Measurements from ENCODE around the gene ARHGAP28. TPM values are rescaled to one million over a fixed set of nuclear protein-coding genes. Genes with fewer than 3 reads are reported as not detected.

ARHGAP28 gene
- total RNA-seq, 1 experiment from 2014 or later = not detected

DNA sequence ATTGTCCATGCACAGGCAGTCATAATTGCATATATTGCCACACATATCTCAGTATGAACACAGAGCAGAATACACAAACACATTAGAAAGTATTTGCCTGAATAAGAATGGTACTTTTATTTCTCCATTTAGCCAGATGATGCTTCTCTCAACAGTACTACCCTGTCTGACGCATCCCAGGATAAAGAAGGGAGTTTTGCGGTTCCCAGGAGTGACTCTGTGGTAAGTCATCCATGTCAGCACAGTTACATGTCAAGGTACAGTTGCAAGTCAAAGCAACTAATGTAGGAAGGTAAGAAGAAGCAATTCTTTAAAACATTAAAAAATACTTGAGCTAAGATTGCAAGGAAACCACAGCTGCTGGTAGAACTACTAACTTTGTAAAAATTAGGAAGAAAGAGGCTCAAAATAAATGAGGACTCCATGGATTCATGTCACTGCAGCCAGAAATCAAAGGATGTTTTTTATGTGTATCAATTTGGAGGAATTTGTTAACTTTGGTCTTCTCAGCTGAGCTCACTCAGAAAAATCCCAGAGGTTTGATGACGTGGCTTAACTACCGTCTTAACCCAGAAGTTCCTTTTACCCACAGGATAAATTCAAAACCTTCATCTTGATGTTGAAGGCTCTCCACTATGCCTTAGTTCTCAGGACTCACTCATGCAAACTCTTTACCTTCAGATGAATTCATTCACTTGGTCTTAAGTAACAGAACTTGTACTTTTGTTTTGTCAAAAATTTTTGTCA is 130.3 kb downstream of the ARHGAP28 start:
- Histone ChIP-seq H3K27ac (ENCODE audit: low read length) (no peak overlapping the region), H4K20me1 (ENCODE audit: insufficient read depth, low read depth, low read length) (no peaks in the 10 kb centered on the region), H3K9me2 (replicated peaks; ENCODE audit: insufficient read depth, low read length) (no peaks in the 10 kb centered on the region), H3K79me2 (ENCODE audit: low read length) (no peaks in the 10 kb centered on the region), H2AFZ (ENCODE audit: low read length) (no peak overlapping the region), H3K27me3 (ENCODE audit: low read length) (no peaks in the 10 kb centered on the region), H3K36me3 (ENCODE audit: insufficient read depth, low read length) (no peaks in the 10 kb centered on the region), H3K9me3 (ENCODE audit: low read length) (no peaks in the 10 kb centered on the region), H3K4me2 (ENCODE audit: low read depth, low read length, poor library complexity, severe bottlenecking) (no peak overlapping the region), H3K4me3 (ENCODE audit: low read length) (no peak overlapping the region), H3K4me1 (ENCODE audit: low read length) (no peaks in the 10 kb centered on the region), H3K9ac (ENCODE audit: low read length) (no peak overlapping the region)
- no peak for DNase-seq

DNA sequence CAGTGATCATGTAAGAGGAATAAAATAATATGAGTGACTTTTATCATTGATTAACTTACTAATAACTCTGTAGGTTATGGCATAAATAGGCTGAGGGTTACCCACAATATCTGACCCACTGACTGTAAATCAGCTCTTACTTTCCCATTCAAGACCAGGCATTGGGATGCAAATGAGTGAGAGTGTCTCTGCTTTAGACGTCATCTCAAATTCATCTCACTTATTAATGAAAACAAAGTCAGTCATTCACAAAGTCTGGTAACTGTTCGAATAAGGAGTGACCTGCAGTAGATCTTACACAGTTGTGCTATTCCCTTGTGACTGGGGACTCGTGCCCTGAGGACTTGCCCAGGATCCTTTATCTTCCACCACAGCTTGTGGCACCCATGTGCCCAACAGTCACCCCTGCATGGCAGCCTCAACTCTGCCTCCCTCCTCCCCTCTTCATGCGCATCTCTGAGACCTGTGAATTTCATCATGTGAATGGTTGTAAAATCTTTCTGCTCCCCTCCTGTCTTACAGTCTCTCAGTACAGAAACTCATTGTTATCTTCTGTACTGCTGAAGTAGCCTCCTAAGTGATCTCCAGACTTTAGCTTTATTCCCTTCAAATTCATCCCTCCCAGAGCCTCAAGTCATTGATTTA is 131.4 kb downstream of the ARHGAP28 start:
- H3K36me3 ChIP-seq (ENCODE audit: insufficient read depth, low read length) = no peaks in the 10 kb centered on the region
- no peaks in the 10 kb centered on the region for H4K20me1 ChIP-seq (ENCODE audit: insufficient read depth, low read depth, low read length)
- H3K27ac ChIP-seq (ENCODE audit: low read length) = no peak overlapping the region
- no peaks in the 10 kb centered on the region for H3K27me3 ChIP-seq (ENCODE audit: low read length)
- no peaks in the 10 kb centered on the region for H3K4me1 ChIP-seq (ENCODE audit: low read length)
- no peak overlapping the region for H3K9ac ChIP-seq (ENCODE audit: low read length)
- H2AFZ ChIP-seq (ENCODE audit: low read length) = no peak overlapping the region
- H3K4me3 ChIP-seq (ENCODE audit: low read length) = no peak overlapping the region
- no peak overlapping the region for H3K4me2 ChIP-seq (ENCODE audit: low read depth, low read length, poor library complexity, severe bottlenecking)
- H3K9me2 ChIP-seq (replicated peaks; ENCODE audit: insufficient read depth, low read length) = no peaks in the 10 kb centered on the region
- H3K9me3 ChIP-seq (ENCODE audit: low read length) = no peaks in the 10 kb centered on the region; the same call in 1 of the 2 replicates
- DNase-seq = no peak
- H3K79me2 ChIP-seq (ENCODE audit: low read length) = no peaks in the 10 kb centered on the region

DNA sequence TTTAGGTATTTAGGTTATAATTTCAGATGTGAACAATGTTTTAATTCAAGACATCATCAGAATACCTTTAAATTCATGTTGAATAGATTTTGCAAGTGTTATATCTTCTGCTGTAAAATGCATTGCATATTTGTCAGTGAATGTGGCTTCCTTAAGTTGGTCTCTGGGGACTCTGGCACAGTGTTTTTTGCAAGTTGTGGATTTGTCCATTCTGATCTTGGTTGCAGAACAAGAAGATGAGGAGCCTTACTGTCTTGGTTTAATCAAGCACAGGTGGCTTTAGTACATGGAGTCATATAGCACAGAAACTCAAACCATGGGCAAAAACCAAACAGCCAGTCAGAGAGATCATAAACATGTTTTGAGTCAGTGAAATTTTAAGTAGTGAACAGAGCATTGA is 135.7 kb downstream of the ARHGAP28 start:
- Histone ChIP-seq H3K79me2 (ENCODE audit: low read length) (no peaks in the 10 kb centered on the region), H4K20me1 (ENCODE audit: insufficient read depth, low read depth, low read length) (no peaks in the 10 kb centered on the region), H3K4me2 (ENCODE audit: low read depth, low read length, poor library complexity, severe bottlenecking) (no peak overlapping the region), H3K27me3 (ENCODE audit: low read length) (no peaks in the 10 kb centered on the region), H3K9me2 (replicated peaks; ENCODE audit: insufficient read depth, low read length) (no peaks in the 10 kb centered on the region), H3K9ac (ENCODE audit: low read length) (no peak overlapping the region), H3K4me3 (ENCODE audit: low read length) (no peak overlapping the region), H3K9me3 (ENCODE audit: low read length) (no peaks in the 10 kb centered on the region; the same call in 1 of the 2 replicates), H3K27ac (ENCODE audit: low read length) (no peak overlapping the region), H3K36me3 (ENCODE audit: insufficient read depth, low read length) (no peaks in the 10 kb centered on the region), H3K4me1 (ENCODE audit: low read length) (no peaks in the 10 kb centered on the region), H2AFZ (ENCODE audit: low read length) (no peak overlapping the region)
- no peak for DNase-seq

DNA sequence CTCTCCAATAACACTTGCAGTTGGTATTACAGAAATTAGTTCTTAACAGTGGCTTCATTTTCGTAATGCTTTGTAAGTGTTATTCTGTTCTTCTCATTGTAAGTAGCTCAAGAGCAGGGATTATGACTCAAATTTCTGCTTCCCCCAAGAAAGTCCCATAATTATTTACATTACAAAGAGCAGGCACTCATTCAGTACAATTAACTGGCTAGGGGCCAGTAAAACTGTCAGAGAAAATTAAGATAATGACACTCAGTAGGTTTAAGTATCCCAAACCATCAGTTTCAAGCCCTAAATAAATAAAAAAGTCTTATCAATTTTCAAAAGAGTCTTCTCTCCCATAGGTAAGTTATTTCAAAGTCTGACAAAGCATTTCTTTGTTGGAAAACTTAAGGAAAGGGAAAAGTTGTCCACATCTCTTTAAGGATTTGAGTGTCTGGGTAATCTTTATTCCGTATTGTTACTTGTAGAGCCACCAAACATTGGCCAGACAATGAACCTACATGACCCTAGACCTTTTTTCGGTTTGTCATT is 137.1 kb downstream of the ARHGAP28 start:
- no peak for DNase-seq
- H3K4me2 ChIP-seq (ENCODE audit: low read depth, low read length, poor library complexity, severe bottlenecking) = no peak overlapping the region
- H3K9ac ChIP-seq (ENCODE audit: low read length) = no peak overlapping the region
- H3K9me2 ChIP-seq (replicated peaks; ENCODE audit: insufficient read depth, low read length) = no peaks in the 10 kb centered on the region
- H3K4me1 ChIP-seq (ENCODE audit: low read length) = no peaks in the 10 kb centered on the region
- no peaks in the 10 kb centered on the region for H3K36me3 ChIP-seq (ENCODE audit: insufficient read depth, low read length)
- no peaks in the 10 kb centered on the region for H4K20me1 ChIP-seq (ENCODE audit: insufficient read depth, low read depth, low read length)
- no peak overlapping the region for H2AFZ ChIP-seq (ENCODE audit: low read length)
- no peaks in the 10 kb centered on the region; the same call in 1 of the 2 replicates for H3K9me3 ChIP-seq (ENCODE audit: low read length)
- no peak overlapping the region for H3K27ac ChIP-seq (ENCODE audit: low read length)
- H3K4me3 ChIP-seq (ENCODE audit: low read length) = no peak overlapping the region
- no peaks in the 10 kb centered on the region for H3K27me3 ChIP-seq (ENCODE audit: low read length)
- no peaks in the 10 kb centered on the region for H3K79me2 ChIP-seq (ENCODE audit: low read length)

DNA sequence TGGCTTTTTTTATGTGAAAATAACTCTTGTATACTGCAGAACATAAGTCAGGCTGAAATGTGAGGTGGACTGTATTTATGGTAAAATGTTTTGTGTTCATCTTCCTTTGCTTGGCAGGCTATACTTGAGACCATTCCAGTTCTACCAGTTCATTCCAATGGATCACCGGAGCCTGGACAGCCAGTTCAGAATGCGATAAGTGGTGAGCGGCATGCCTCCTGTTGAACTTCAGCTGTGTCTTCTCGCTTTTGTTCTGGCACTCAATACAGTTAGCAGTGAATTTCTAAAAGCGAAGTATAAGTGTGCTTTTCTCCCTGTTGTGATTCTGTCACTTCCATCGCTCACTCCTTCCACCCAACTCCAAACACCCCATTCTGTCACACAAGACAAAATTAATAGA is 138.5 kb downstream of the ARHGAP28 start:
- Histone ChIP-seq H3K9ac (ENCODE audit: low read length) (no peak overlapping the region), H3K4me3 (ENCODE audit: low read length) (no peak overlapping the region), H3K9me3 (ENCODE audit: low read length) (no peaks in the 10 kb centered on the region; the same call in 1 of the 2 replicates), H3K9me2 (replicated peaks; ENCODE audit: insufficient read depth, low read length) (no peaks in the 10 kb centered on the region), H3K79me2 (ENCODE audit: low read length) (no peaks in the 10 kb centered on the region), H3K27me3 (ENCODE audit: low read length) (no peaks in the 10 kb centered on the region), H3K27ac (ENCODE audit: low read length) (no peak overlapping the region), H4K20me1 (ENCODE audit: insufficient read depth, low read depth, low read length) (no peaks in the 10 kb centered on the region), H3K4me1 (ENCODE audit: low read length) (no peaks in the 10 kb centered on the region), H3K4me2 (ENCODE audit: low read depth, low read length, poor library complexity, severe bottlenecking) (no peak overlapping the region), H3K36me3 (ENCODE audit: insufficient read depth, low read length) (no peaks in the 10 kb centered on the region), H2AFZ (ENCODE audit: low read length) (no peak overlapping the region)
- DNase-seq = no peak

DNA sequence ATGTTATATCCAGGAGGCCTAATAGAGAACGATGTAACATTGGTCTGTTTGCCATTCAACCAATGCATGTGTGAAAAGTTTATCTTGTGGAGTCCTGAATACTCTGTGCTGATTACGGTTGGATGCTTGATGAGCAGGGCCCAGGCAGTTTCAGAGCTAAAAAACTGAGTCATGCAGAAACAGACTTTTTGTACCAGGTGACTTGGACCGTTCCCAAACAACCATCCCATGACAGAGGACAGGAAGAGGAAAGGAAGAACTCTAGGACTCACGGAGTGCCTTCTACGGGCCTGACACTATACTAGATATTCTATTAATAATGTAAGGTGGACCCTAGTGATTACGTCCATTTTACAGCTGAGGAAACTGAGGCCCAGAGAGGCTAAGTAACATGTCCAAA is 142.1 kb downstream of the ARHGAP28 start:
- Histone ChIP-seq H3K9me3 (ENCODE audit: low read length) (no peaks in the 10 kb centered on the region), H2AFZ (ENCODE audit: low read length) (no peak overlapping the region), H3K4me3 (ENCODE audit: low read length) (no peak overlapping the region), H3K9me2 (replicated peaks; ENCODE audit: insufficient read depth, low read length) (no peaks in the 10 kb centered on the region), H3K9ac (ENCODE audit: low read length) (no peak overlapping the region), H3K27ac (ENCODE audit: low read length) (no peak overlapping the region), H3K27me3 (ENCODE audit: low read length) (no peaks in the 10 kb centered on the region), H3K4me1 (ENCODE audit: low read length) (no peaks in the 10 kb centered on the region), H3K4me2 (ENCODE audit: low read depth, low read length, poor library complexity, severe bottlenecking) (no peak overlapping the region), H3K36me3 (ENCODE audit: insufficient read depth, low read length) (no peaks in the 10 kb centered on the region), H4K20me1 (ENCODE audit: insufficient read depth, low read depth, low read length) (no peaks in the 10 kb centered on the region), H3K79me2 (ENCODE audit: low read length) (no peaks in the 10 kb centered on the region)
- DNase-seq = no peak

DNA sequence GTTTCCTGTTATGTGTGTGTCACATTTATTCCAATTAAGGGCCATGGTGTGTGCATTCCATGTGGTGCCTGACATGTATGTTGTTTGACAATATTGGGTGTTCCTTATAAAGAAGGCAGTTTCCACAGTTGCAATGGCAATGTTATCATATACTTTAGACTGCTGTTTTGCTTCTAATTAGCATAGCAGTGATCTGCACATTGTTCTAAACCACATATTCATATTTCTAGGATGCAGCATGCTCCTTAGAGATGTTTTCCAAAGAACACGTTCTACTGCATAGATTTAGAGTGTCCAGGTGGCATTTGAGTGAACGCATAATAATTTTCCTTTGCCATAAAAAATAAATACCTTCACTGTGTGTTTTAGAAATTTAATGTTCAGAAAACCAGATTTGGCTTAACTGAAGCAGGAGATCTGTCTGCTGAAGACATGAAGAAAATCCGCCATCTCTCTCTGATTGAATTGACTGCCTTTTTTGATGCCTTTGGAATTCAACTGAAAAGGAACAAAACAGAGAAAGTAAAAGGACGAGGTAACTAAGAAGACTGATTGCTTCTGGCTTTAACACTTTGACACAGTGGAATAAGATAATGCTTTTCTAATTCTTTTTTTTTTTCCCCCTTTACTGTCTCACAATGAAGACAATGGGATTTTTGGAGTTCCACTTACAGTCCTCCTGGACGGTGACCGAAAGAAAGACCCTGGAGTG is 143.7 kb downstream of the ARHGAP28 start:
- no peak for DNase-seq
- Histone ChIP-seq H3K79me2 (ENCODE audit: low read length) (no peaks in the 10 kb centered on the region), H3K9me2 (replicated peaks; ENCODE audit: insufficient read depth, low read length) (no peaks in the 10 kb centered on the region), H3K9me3 (ENCODE audit: low read length) (no peaks in the 10 kb centered on the region), H3K4me2 (ENCODE audit: low read depth, low read length, poor library complexity, severe bottlenecking) (no peak overlapping the region), H3K27ac (ENCODE audit: low read length) (no peak overlapping the region), H2AFZ (ENCODE audit: low read length) (no peak overlapping the region), H3K9ac (ENCODE audit: low read length) (no peak overlapping the region), H3K36me3 (ENCODE audit: insufficient read depth, low read length) (no peaks in the 10 kb centered on the region), H4K20me1 (ENCODE audit: insufficient read depth, low read depth, low read length) (no peaks in the 10 kb centered on the region), H3K4me1 (ENCODE audit: low read length) (no peaks in the 10 kb centered on the region), H3K27me3 (ENCODE audit: low read length) (no peaks in the 10 kb centered on the region), H3K4me3 (ENCODE audit: low read length) (no peak overlapping the region)

DNA sequence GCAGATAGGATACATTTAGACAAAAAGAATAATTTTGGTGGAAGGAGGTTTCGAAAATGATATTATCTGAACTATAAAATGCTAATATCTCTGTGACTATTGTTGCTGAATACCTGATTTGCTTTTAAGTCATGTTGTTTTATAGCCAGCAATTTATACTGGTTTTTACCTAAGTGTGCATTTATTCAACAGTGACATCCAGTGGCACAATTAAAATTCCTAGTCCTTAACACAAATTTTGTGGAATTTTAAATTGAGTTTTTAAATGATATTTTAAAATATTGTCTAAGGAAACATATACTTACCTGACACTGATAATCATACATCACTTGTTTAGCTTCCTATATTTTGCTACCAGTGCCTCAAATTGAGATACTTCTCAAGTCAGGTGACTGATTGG is 144.8 kb downstream of the ARHGAP28 start:
- H3K4me3 ChIP-seq (ENCODE audit: low read length) = no peak overlapping the region

More for the DNA sequence above, 144.8 kb downstream of the ARHGAP28 start:
- no peak for DNase-seq
- Histone ChIP-seq H3K27me3 (ENCODE audit: low read length) (no peaks in the 10 kb centered on the region), H3K9ac (ENCODE audit: low read length) (no peak overlapping the region), H3K9me3 (ENCODE audit: low read length) (no peaks in the 10 kb centered on the region), H3K27ac (ENCODE audit: low read length) (no peak overlapping the region), H3K4me1 (ENCODE audit: low read length) (no peaks in the 10 kb centered on the region), H3K9me2 (replicated peaks; ENCODE audit: insufficient read depth, low read length) (no peaks in the 10 kb centered on the region), H2AFZ (ENCODE audit: low read length) (no peak overlapping the region), H4K20me1 (ENCODE audit: insufficient read depth, low read depth, low read length) (no peaks in the 10 kb centered on the region), H3K36me3 (ENCODE audit: insufficient read depth, low read length) (no peaks in the 10 kb centered on the region), H3K79me2 (ENCODE audit: low read length) (no peaks in the 10 kb centered on the region), H3K4me2 (ENCODE audit: low read depth, low read length, poor library complexity, severe bottlenecking) (no peak overlapping the region)
